SK-N-SH (cell line): Measurements from ENCODE around the gene PRDM13. TPM values are rescaled to one million over a fixed set of nuclear protein-coding genes. Genes with fewer than 3 reads are reported as not detected.
A peak's percentile ranks its signal among the peaks of the same experiment; 100 is the strongest.

Experiments
- CTCF ChIA-PET: fragments of 300-600, 350-600 bp; formaldehyde crosslinking; extraction: SDS; loops from one replicate; lab custom pipeline; 2021; lab: Yijun Ruan, JAX
- POLR2A ChIA-PET: fragments of 350-600 bp; sonication (Branson Sonifier 250); formaldehyde crosslinking; extraction: SDS; loops from one replicate; lab custom pipeline; 2020; ENCODE audit warnings: antibody characterized with exemption, inconsistent platforms; lab: Yijun Ruan, JAX
- DNase-seq: peaks from one replicate; pipeline ENCODE4 v3.0.0; 2012
- H2AFZ ChIP-seq: fragments of 200-600 bp; sonication (generic); 2 replicates; pipeline ENCODE4 v1.8.1; 2016; ENCODE audit warnings: antibody characterized with exemption, mild to moderate bottlenecking, low read depth
- H3F3A ChIP-seq: fragments of 200-600 bp; sonication (generic); replicated peaks from 2 replicates; pipeline ENCODE3; 2016; ENCODE audit warnings: antibody characterized with exemption, mild to moderate bottlenecking; ENCODE audit not compliant: insufficient read depth
- H3K27ac ChIP-seq, 2 experiments: fragments of 200-500 bp in 1 of 2; fragments of 200-600 bp in 1 of 2; sonication (Bioruptor generic) in 1 of 2; sonication (generic), shearing (Covaris generic) in 1 of 2; 2 replicates each; pipeline versions ENCODE4 v1.5.1 to v1.6.1; 2014 to 2016; ENCODE audit warnings: low read depth in 2 of 2, inconsistent platforms in 1 of 2, low read length in 1 of 2, mild to moderate bottlenecking in 1 of 2, mixed read lengths in 1 of 2
- H3K27me3 ChIP-seq: fragments of 200-600 bp; sonication (generic), shearing (Covaris generic); 2 replicates; pipeline ENCODE4 v1.6.1; 2016; ENCODE audit warnings: mixed run types; ENCODE audit not compliant: insufficient read depth
- H3K36me3 ChIP-seq, 2 experiments: fragments of 200-500 bp in 1 of 2; fragments of 200-600 bp in 1 of 2; sonication (Bioruptor generic) in 1 of 2; sonication (generic) in 1 of 2; replicated peaks in 1 of 2; 2 replicates each; pipeline versions ENCODE3 to v1.5.1; 2014 to 2016; ENCODE audit warnings: low read length in 1 of 2, mild to moderate bottlenecking in 1 of 2; ENCODE audit not compliant: insufficient read depth in 2 of 2, control insufficient read depth in 1 of 2
- H3K4me1 ChIP-seq, 2 experiments: fragments of 200-500 bp in 1 of 2; fragments of 200-600 bp in 1 of 2; sonication (Bioruptor generic) in 1 of 2; sonication (generic), shearing (Covaris generic) in 1 of 2; 2 replicates each; pipeline versions ENCODE4 v1.5.1 to v1.6.1; 2014 to 2016; ENCODE audit warnings: low read depth in 1 of 2, low read length in 1 of 2, mixed run types in 1 of 2; ENCODE audit not compliant: insufficient read depth in 2 of 2, control insufficient read depth in 1 of 2
- H3K4me2 ChIP-seq: fragments of 200-600 bp; sonication (generic), shearing (Covaris generic); 2 replicates; pipeline ENCODE4 v1.6.1; 2017; ENCODE audit warnings: mixed run types
- H3K4me3 ChIP-seq, 2 experiments: fragments of 200-500 bp in 1 of 2; fragments of 200-600 bp in 1 of 2; sonication (Bioruptor generic) in 1 of 2; sonication (generic), shearing (Covaris generic) in 1 of 2; 2 replicates each; pipeline versions ENCODE4 v1.5.1 to v1.8.1; 2014 to 2016; ENCODE audit warnings: low read depth in 2 of 2, inconsistent platforms in 1 of 2, low read length in 1 of 2, mild to moderate bottlenecking in 1 of 2, mixed read lengths in 1 of 2, moderate library complexity in 1 of 2
- H3K79me2 ChIP-seq: fragments of 200-600 bp; sonication (generic); 2 replicates; pipeline ENCODE4 v1.8.1; 2017; ENCODE audit warnings: mild to moderate bottlenecking; ENCODE audit not compliant: insufficient read depth
- H3K9ac ChIP-seq: fragments of 200-600 bp; sonication (generic); 2 replicates; pipeline ENCODE4 v1.6.1; 2017; ENCODE audit warnings: mixed run types
- H3K9me2 ChIP-seq: fragments of 200-600 bp; sonication (generic); 2 replicates; pipeline ENCODE4 v1.6.1; 2017; ENCODE audit warnings: mixed run types
- H3K9me3 ChIP-seq: fragments of 200-600 bp; sonication (generic); 2 replicates; pipeline ENCODE4 v1.6.1; 2017; ENCODE audit warnings: mixed run types, mild to moderate bottlenecking, moderate library complexity
- H4K20me1 ChIP-seq: fragments of 200-600 bp; sonication (generic); 2 replicates; pipeline ENCODE4 v1.6.1; 2017; ENCODE audit warnings: mild to moderate bottlenecking, mixed run types; ENCODE audit not compliant: insufficient read depth
- CTCF ChIP-seq: fragments of 200-600 bp; sonication (generic); IDR thresholded peaks from 2 replicates; pipeline ENCODE4 v1.6.1; 2017; ENCODE audit warnings: antibody characterized with exemption, mild to moderate bottlenecking, moderate library complexity
- GABPA ChIP-seq: IDR thresholded peaks from 2 replicates; pipeline ENCODE4 v1.4.0; 2012; ENCODE audit warnings: low read depth, mild to moderate bottlenecking
- MAX ChIP-seq: IDR thresholded peaks from 2 replicates; pipeline ENCODE4 v1.4.0; 2012; ENCODE audit warnings: low read depth
- RAD21 ChIP-seq: IDR thresholded peaks from 2 replicates; pipeline ENCODE4 v1.6.1; 2012; ENCODE audit warnings: mild to moderate bottlenecking, low read length
- WGBS: methylation state at CpG from one replicate; pipeline ENCODE4 v1.1.6; 2017; ENCODE audit warnings: low lambda C conversion rate; 5-methylcytosine and 5-hydroxymethylcytosine counted together
- polyA plus RNA-seq, 3 experiments: library from polyadenylated mRNA; depleted of rRNA; stranded (reverse); fragments of >200 nt; gene quantifications; 2 replicates each; pipeline ENCODE4 v1.2.3, GENCODE V29; 2012

The PRDM13 gene
- polyA plus RNA-seq, 1 of the 3 experiments (the other 2 are of a cell fraction) = 0.02 TPM

DNA sequence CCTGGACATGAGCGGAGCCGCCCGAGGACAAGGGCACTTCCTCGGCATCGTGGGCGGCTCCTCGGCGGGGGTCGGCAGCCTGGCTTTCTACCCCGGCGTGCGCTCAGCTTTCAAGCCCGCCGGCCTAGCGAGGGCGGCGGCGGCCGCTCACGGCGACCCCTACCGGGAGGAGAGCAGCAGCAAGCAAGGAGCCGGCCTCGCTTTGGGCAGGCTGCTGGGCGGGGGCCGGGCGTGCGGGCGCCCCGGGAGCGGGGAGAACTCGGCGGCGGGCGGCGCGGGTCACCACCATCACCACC lies 6.7 kb downstream of the PRDM13 start:
- no peaks in the 10 kb centered on the region for H3K9me2 ChIP-seq
- H3K9ac ChIP-seq = no peak overlapping the region
- no peaks in the 10 kb centered on the region for H3F3A ChIP-seq
- H3K36me3 ChIP-seq = no peaks in the 10 kb centered on the region
- no peak overlapping the region for H2AFZ ChIP-seq
- POLR2A ChIA-PET = no interaction called here
- peak overlapping the region; percentile 33 to 47; a peak in 3 of 4 replicates for H3K4me3 ChIP-seq
- H3K4me2 ChIP-seq = peak overlapping the region; percentile 61; the same call in 1 of the 2 replicates
- peak; percentile 88 for DNase-seq
- peaks cover 0 to 10% of the 10 kb centered on the region in 2 experiments; a peak in 1 of 4 replicates for H3K4me1 ChIP-seq
- WGBS = 4% methylated on average over 15 of the region's 37 CpGs
- H3K27ac ChIP-seq = no peak overlapping the region
- peaks cover 87% of the 10 kb centered on the region for H3K27me3 ChIP-seq
- no peaks in the 10 kb centered on the region for H3K9me3 ChIP-seq
- no peaks in the 10 kb centered on the region for H4K20me1 ChIP-seq
- TF ChIP-seq GABPA = no peak
- peak; percentile 46 for TF ChIP-seq CTCF
- TF ChIP-seq, all 33 proteins: peak for 1
- no peaks in the 10 kb centered on the region for H3K79me2 ChIP-seq
- CTCF ChIA-PET = interaction anchor here (0.5 to 4.5 kb wide), 10 partner anchors 8 to 545 kb away, joined by 3 to 27 read pairs (median 4); no protein-coding TSS in a partner anchor

DNA sequence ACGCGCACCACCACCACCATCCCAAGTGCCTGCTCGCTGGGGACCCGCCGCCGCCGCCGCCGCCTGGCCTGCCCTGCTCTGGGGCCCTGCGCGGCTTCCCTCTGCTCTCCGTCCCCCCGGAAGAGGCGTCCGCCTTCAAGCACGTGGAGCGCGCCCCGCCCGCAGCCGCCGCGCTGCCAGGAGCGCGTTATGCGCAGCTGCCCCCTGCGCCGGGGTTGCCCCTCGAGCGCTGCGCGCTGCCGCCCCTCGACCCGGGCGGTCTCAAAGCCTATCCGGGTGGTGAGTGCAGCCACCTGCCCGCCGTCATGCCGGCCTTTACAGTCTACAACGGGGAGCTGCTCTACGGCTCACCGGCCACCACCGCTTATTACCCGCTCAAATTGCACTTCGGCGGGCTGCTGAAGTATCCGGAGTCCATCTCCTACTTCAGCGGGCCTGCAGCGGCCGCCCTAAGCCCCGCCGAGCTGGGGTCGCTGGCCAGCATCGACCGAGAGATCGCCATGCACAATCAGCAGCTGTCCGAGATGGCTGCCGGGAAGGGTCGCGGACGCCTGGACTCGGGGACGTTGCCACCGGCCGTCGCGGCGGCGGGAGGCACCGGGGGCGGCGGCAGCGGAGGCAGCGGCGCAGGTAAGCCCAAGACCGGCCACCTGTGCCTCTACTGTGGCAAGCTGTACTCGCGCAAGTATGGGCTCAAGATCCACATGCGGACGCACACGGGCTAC lies 7.2 kb downstream of the PRDM13 start:
- no peak for TF ChIP-seq RAD21
- peak; percentile 6; the same call in 1 of the 2 replicates for TF ChIP-seq CTCF
- peak; percentile 55; the same call in 1 of the 2 replicates for TF ChIP-seq MAX
- H3K4me2 ChIP-seq = peak overlapping the region; percentile 61; the same call in 1 of the 2 replicates
- peak overlapping the region; percentile 71; the same call in 1 of the 2 replicates for H2AFZ ChIP-seq
- H3F3A ChIP-seq = no peaks in the 10 kb centered on the region
- H3K4me1 ChIP-seq = peaks cover 0 to 10% of the 10 kb centered on the region in 2 experiments; a peak in 1 of 4 replicates
- peak overlapping the region; percentile 33 to 47; a peak in 3 of 4 replicates for H3K4me3 ChIP-seq
- no peak overlapping the region for H3K9ac ChIP-seq
- H3K9me2 ChIP-seq = no peaks in the 10 kb centered on the region
- no peaks in the 10 kb centered on the region for H4K20me1 ChIP-seq
- H3K27me3 ChIP-seq = peaks cover 87% of the 10 kb centered on the region
- H3K79me2 ChIP-seq = no peaks in the 10 kb centered on the region
- CTCF ChIA-PET = interaction anchor here (0.7 to 4.5 kb wide), 10 partner anchors 13 to 275 kb away, joined by 3 to 27 read pairs (median 4); no protein-coding TSS in a partner anchor
- H3K9me3 ChIP-seq = no peaks in the 10 kb centered on the region
- POLR2A ChIA-PET = no interaction called here
- no CpG with 5 or more reads among the region's 82 CpGs for WGBS
- peak; percentile 60 for DNase-seq
- H3K36me3 ChIP-seq = no peaks in the 10 kb centered on the region
- H3K27ac ChIP-seq = no peak overlapping the region
